DMS114 treated with DMSO at 0.1 percent for 48 hours (cell line): ENCODE data around the gene PPP1R3D.
A peak's percentile ranks its signal among the peaks of the same experiment; 100 is the strongest.

ENCODE experiments used
- DNase-seq: peaks from one replicate; lab custom pipeline; 2025; ENCODE audit not compliant: unreplicated experiment; lab: John Stamatoyannopoulos, UW

PPP1R3D gene

DNA sequence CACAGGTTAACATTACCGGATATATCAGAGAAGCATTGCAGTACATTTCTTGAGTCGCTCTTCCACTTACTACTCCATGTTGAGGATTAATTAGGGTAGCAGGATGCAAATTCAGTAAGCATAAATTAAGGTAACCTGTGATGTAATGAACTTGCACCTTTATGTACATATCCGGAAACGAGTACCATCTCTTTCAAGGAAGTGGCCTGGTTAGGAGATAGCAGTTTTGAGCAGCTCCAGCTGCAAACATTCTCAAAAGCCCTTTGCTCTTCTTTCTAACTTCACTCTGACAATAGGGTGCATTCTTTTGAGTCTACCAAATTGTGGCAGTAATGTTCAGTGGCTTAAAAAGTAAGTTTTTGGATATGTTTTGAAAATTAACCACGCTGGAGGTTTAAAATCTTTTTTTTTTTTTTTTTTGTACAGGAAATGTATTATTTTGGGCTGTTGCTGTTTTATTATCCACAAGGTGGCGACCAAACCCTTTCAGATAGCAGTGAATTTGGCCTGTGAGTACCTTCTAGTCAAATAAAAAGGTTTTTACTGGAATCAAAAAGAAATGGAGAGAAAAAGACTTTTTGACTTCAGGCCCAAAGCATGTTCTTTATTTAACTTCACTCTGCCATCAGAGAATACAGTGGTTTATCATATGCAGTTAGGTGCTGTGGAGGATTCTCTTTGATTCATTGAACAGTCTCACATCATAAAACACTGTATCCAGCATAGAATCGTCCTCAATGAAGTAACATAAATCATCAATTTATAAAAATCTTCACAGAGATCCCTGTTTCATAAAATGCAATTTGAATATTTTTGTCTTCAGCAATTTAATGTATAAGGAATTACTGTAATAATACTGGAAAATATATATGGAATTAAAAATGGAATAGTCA lies 9.0 kb upstream of the PPP1R3D start:
- DNase-seq: peak; percentile 44

GRCh38 chr20:59948212-59948611 lies 8.1 kb upstream of the PPP1R3D start:
- no peak for DNase-seq

- DNase-seq: no peak
Observed at GRCh38 chr20:59947376-59947775, 7.3 kb upstream of the PPP1R3D start.

- DNase-seq: peak; percentile 28
Observed at GRCh38 chr20:59945731-59946130, 5.6 kb upstream of the PPP1R3D start.

GRCh38 chr20:59945175-59945574 lies 5.1 kb upstream of the PPP1R3D start:
- DNase-seq: no peak

DNA sequence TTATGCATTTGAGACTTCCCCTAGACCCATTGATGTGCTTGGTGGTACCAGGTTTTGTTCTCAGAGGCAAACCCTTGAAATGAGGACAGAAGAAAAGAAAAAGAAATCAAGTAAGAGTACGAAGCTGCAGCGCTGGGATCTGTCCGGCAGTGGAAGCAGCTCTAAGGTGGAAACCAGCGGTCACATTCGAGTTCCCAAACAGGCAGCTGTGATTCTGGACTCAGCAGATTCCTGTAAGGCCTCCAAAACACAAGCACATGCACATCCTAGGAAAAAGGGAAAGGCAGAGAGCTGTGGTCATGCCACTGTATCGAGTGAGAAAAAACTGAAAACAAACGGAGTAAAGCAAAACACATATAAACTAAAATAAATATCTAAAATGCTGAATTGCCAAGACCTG lies 4.6 kb upstream of the PPP1R3D start:
- no peak for DNase-seq

GRCh38 chr20:59942245-59942644 lies 2.1 kb upstream of the PPP1R3D start:
- DNase-seq: no peak

DNA sequence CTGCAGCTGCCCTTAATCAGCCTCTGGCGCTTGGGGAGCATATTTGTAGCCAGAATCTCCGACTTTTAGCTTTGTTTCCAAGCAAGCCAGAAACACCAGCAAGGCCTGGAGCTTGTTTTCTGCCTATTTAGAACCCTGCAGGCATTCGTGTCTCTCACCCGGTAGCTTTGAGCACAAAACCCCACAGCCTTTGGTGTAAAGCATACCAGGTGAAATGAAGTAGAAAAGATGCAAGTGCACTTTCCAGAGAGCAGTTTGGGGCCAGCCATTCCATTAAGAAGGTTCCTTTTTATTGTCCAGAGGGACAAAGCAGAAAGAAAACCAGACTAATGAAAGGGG lies 820 bp upstream of the PPP1R3D start:
- no peak for DNase-seq

GRCh38 chr20:59939879-59940128 lies 301 bp downstream of the PPP1R3D start:
- no peak for DNase-seq

DNA sequence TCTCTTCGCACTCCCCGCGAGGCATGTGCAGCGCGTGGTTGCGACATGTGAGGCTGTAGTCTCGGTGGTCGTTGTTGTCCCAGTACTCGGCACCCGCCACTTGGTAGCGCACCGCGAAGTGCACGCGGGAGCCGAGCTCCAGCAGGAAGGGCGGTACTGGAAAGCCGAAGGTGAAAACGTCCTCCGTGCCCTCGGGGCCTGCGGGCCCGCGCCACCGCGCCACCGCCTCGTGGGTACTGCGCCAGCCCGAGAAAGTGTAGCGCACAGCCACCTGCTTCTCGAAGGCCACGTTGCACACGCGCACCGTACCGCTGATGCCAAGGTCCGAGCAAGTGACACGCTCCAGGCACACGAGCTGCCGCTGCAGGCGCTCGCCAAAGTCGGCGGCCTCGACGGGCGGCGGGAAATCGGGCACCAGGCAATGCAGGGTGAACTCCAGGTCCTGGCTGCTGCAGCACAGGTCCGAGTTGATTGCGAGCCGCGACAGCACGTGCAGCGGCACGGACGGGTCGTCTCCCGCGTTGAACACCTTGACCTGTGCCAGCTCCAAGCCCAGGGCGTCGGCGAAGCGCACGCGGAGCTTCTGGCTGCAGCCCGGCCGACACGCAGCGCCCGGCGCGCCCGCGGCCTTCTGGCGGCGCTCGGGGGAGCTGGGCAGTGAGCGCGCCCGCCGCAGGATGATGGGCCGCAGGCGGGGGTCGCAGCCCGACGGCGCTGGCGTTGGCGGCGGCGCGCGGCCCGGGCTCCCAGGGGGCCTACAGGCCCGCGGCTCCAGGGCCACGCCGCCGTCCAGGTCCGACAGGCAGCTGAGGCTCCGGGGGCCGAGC lies 840 bp downstream of the PPP1R3D start:
- no peak for DNase-seq

- DNase-seq: no peak
Observed at GRCh38 chr20:59938696-59939051, 1.4 kb downstream of the PPP1R3D start.

DNA sequence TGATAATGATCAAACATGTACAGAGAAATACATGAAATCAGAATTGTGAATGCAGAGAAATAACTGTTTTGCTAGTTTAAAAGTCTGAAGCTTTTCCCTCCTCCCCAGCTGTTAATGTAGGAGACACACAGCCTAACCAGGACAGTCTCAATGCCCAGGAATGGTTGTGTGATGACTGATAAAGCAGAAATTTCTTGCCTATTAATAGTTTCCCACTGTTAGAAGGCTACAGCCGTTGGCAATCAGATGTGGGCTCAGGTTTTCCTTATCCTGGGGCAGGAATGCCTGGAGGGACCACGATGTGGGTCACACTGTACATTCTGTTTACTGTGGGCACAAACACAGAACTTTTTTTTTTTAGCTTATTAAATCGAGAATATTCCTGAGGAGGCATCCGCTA lies 1.9 kb downstream of the PPP1R3D start:
- DNase-seq: no peak

DNA sequence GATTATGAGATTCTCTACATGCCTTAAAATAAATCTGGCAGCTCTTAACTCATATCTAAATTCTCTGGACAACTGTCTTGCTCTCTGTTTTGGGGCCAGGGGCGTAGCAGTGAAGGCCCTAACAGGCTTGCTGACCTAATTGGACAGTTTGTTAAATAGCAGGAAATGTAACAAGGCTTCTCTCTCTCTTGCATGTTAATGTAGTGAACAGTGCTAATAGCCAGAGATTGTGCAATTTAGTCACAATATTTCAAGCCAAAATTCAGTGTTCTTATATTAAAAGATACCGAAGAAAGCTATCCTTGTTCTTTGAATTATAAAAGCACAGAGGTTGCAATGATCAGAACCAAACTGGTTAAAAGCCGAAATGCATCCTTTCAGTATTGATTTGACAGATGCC lies 3.0 kb downstream of the PPP1R3D start:
- DNase-seq: no peak

DNA sequence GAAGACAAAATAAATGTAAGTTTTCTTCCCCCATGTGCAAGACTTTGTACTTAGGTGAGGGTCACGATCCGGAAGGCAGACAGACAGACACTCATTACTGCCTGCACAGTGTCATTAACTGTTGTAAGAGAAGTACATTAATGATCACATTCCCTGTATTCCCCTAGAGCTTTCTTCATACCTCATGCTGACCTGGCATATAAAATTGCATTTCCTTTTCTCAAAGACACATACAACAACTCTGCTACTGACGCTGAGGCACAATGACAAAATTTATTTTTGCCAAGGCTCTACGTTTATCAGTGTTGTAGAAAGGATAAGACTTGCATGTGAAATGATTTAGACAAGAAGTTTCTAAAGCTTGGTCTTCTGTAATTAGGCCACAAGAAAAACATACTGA lies 3.7 kb downstream of the PPP1R3D start:
- no peak for DNase-seq

DNA sequence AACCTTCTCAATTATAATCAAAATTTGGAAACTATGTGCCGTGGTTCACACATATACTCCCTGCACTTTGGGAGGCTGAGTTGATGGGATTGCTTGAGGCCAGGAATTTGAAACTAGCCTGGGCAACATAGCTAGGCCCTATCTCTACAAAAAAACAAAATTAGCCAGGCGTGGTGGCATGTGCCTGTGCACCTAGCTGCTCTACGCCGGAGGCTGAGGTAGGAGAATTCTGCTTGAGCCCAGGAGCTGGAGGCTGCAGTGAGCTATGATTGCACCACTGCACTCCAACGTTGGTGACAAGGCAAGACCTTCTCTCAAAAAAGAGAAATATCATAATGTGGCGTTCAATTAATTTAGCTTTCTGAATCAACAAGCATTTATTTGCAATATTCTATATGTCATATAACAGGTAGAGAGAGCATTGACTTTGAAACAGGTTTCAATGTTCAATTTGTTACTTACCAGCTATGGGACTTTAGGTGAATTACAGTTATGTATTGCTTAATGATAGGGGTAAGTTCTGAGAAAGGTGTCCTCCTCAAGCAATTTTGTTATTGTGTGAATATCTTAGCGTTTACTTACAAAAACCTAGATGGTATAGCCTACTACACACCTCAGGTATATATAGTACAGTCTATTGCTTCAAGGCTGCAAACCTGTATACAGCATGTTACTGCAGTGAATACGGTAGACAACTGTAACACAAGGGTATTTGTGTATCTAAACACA lies 4.5 kb downstream of the PPP1R3D start:
- no peak for DNase-seq

DNA sequence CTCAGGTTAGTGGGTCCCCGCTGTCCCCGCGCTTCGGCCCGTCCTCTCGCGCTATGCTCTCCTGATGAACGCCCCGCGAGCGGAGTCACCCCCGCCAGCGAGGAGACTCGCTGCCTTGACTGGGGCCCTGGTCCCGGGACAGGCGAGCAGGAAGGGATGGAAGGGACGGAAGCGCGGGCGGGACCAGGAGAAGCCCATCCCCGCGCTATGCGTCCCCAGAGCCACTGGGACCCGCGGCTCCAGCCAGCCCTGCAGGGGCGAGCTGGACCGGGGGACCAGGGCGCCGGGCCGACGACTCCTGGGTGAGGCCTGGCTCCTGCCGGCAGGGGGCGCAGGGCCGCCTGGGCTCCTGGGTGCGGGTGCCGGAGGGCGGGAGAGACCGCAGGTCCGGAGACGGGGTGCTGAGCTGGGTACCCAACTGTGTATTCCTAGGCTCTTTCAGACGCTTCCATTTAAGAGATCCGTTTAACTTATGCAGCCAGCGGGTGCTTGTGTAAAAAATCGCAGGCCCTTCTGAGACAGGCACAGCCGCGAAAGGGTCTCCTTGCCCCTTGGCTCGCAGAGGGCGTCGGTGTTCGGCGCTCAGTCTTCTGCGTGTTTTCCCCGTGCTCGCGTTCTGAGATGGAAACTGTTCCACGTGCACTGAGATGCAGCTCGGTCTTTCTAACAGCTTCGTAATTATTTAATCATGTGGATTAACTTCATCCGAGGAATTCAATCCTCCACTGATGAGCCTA lies 6.1 kb downstream of the PPP1R3D start:
- DNase-seq: peak; percentile 61

DNA sequence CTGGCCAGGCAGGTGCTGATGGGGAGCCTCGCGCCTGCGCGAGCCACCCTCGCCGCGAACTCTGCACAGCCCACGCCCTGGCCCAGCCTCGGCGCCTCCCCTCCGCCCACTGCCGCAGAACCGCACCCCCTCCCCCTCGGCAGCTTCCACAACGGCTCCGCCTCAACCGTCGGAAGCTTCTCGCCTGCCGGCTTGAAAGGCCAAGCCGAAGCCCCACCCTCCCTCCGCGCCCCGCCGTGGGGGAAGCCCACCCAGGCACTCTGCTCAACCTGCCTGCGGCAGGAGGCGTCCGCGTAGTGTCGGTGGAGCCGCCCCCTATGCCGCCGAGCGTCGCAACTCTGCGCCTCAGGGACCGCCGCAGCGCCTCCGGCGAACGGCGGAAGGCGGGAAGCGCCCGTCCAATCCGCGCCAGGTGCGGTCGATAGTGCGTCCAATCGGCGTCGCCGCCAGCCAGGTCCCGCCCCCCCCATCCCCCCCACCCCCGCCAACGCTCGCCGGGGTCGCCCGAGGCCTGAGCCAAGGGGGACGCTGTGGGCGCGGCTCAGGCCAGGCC lies 6.7 kb downstream of the PPP1R3D start, which contains the start of gene SYCP2:
Gene SYCP2, minus strand, starts transcription at position 342 of the 553 bp plus-strand sequence. CDS start 11,224 bp downstream, outside the sequence.
- peak; percentile 70 for DNase-seq

- no peak for DNase-seq
Observed at GRCh38 chr20:59932616-59933295, 7.3 kb downstream of the PPP1R3D start.

DNA sequence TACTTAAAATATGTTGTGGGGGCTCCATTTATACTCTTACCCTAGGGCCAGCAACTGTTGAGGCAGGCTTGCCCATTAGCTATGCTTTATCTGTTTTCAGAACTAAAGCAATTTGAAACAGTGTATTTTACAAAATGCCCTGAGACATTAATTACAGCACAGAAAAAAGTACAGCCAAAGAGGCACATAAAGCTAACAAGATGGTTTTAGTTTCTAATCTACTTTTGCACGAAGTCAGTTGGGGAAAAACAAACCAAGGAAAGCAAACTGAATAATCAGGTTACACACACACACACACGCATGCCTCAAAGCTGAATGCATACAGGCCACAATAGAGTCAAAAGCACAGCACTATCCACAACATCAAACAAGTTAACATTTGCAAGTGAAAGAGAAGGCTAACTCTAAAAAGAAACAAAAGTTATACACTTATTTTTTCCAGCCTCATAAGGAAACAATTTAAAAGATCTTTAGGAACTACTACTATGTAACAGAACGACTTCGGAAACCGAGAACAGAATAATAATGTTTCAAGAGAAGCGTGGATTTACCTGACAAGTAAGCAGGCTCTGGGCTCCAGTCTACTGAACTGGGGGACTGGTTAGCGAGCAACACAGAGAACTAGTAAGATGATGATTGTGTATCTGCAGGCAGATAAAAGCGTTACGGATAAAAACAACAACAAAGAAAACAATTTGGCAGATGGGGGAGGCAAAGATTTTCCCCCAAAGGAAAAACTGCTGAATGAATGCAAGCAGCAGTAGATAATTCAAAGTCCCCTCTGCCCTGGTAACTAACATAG lies 8.4 kb downstream of the PPP1R3D start:
- no peak for DNase-seq
